ENCODE results near the gene NUDT17. TPM values are rescaled to one million over a fixed set of nuclear protein-coding genes. Genes with fewer than 3 reads are reported as not detected.

NUDT17 gene
- polyA plus RNA-seq, 1 donor from 2014 or later: 5.4 TPM

GRCh38 chr1:145889722-145890121, 44.3 kb downstream of the NUDT17 start:
- Histone ChIP-seq H3K27ac (ENCODE audit: low read length) (no peak overlapping the region), H3K36me3 (ENCODE audit: insufficient read depth, low read length) (no peaks in the 10 kb centered on the region), H3K27me3 (ENCODE audit: insufficient read depth, low read depth, low read length) (peaks cover 11% of the 10 kb centered on the region), H3K4me2 (ENCODE audit: low read length) (no peak overlapping the region), H4K20me1 (ENCODE audit: insufficient read depth) (no peaks in the 10 kb centered on the region), H2AFZ (ENCODE audit: low read depth, low read length) (no peak overlapping the region), H3K9ac (ENCODE audit: low read length) (no peak overlapping the region), H3K9me3 (ENCODE audit: low read length) (no peaks in the 10 kb centered on the region), H3K9me2 (ENCODE audit: insufficient read depth, low read length) (no peaks in the 10 kb centered on the region), H3K79me2 (replicated peaks; ENCODE audit: insufficient read depth, low read length) (no peaks in the 10 kb centered on the region), H3K4me3 (ENCODE audit: low read length) (no peak overlapping the region), H3F3A (ENCODE audit: insufficient read depth, low read length, poor library complexity, severe bottlenecking) (no peaks in the 10 kb centered on the region)
- TF ChIP-seq, protein P1, sequence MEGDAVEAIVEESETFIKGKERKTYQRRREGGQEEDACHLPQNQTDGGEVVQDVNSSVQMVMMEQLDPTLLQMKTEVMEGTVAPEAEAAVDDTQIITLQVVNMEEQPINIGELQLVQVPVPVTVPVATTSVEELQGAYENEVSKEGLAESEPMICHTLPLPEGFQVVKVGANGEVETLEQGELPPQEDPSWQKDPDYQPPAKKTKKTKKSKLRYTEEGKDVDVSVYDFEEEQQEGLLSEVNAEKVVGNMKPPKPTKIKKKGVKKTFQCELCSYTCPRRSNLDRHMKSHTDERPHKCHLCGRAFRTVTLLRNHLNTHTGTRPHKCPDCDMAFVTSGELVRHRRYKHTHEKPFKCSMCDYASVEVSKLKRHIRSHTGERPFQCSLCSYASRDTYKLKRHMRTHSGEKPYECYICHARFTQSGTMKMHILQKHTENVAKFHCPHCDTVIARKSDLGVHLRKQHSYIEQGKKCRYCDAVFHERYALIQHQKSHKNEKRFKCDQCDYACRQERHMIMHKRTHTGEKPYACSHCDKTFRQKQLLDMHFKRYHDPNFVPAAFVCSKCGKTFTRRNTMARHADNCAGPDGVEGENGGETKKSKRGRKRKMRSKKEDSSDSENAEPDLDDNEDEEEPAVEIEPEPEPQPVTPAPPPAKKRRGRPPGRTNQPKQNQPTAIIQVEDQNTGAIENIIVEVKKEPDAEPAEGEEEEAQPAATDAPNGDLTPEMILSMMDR (IDR thresholded peaks at IDR 0.05; ENCODE audit: poor library complexity, severe bottlenecking): no peak
- no peak for TF ChIP-seq RAD21 (conservative IDR thresholded peaks at IDR 0.05)
- no peak for TF ChIP-seq POLR2AphosphoS5 (IDR thresholded peaks at IDR 0.05)
- TF ChIP-seq SMC3 (conservative IDR thresholded peaks at IDR 0.05; ENCODE audit: poor library complexity): no peak
- TF ChIP-seq EP300 (conservative IDR thresholded peaks at IDR 0.05; ENCODE audit: poor library complexity, severe bottlenecking): no peak
- TF ChIP-seq MXI1 (conservative IDR thresholded peaks at IDR 0.05; ENCODE audit: poor library complexity, severe bottlenecking): no peak
- TF ChIP-seq, protein P2, sequence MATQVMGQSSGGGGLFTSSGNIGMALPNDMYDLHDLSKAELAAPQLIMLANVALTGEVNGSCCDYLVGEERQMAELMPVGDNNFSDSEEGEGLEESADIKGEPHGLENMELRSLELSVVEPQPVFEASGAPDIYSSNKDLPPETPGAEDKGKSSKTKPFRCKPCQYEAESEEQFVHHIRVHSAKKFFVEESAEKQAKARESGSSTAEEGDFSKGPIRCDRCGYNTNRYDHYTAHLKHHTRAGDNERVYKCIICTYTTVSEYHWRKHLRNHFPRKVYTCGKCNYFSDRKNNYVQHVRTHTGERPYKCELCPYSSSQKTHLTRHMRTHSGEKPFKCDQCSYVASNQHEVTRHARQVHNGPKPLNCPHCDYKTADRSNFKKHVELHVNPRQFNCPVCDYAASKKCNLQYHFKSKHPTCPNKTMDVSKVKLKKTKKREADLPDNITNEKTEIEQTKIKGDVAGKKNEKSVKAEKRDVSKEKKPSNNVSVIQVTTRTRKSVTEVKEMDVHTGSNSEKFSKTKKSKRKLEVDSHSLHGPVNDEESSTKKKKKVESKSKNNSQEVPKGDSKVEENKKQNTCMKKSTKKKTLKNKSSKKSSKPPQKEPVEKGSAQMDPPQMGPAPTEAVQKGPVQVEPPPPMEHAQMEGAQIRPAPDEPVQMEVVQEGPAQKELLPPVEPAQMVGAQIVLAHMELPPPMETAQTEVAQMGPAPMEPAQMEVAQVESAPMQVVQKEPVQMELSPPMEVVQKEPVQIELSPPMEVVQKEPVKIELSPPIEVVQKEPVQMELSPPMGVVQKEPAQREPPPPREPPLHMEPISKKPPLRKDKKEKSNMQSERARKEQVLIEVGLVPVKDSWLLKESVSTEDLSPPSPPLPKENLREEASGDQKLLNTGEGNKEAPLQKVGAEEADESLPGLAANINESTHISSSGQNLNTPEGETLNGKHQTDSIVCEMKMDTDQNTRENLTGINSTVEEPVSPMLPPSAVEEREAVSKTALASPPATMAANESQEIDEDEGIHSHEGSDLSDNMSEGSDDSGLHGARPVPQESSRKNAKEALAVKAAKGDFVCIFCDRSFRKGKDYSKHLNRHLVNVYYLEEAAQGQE (IDR thresholded peaks at IDR 0.05; ENCODE audit: borderline replicate concordance): no peak
- TF ChIP-seq TAF1 (IDR thresholded peaks at IDR 0.05; ENCODE audit: low read depth): no peak
- TF ChIP-seq EZH2 (IDR thresholded peaks at IDR 0.05; ENCODE audit: borderline replicate concordance, insufficient read depth, low read length, poor library complexity, severe bottlenecking): no peak

GRCh38 chr1:145891143-145891542, 45.7 kb downstream of the NUDT17 start:
- TF ChIP-seq TAF1 (IDR thresholded peaks at IDR 0.05; ENCODE audit: low read depth) (no peak), EZH2 (IDR thresholded peaks at IDR 0.05; ENCODE audit: borderline replicate concordance, insufficient read depth, low read length, poor library complexity, severe bottlenecking) (no peak), SMC3 (conservative IDR thresholded peaks at IDR 0.05; ENCODE audit: poor library complexity) (no peak), POLR2AphosphoS5 (IDR thresholded peaks at IDR 0.05) (no peak), EP300 (conservative IDR thresholded peaks at IDR 0.05; ENCODE audit: poor library complexity, severe bottlenecking) (no peak)
- H3K4me2 ChIP-seq (ENCODE audit: low read length): no peak overlapping the region
- no peak overlapping the region for H2AFZ ChIP-seq (ENCODE audit: low read depth, low read length)
- H3K36me3 ChIP-seq (ENCODE audit: insufficient read depth, low read length): no peaks in the 10 kb centered on the region
- H3F3A ChIP-seq (ENCODE audit: insufficient read depth, low read length, poor library complexity, severe bottlenecking): no peaks in the 10 kb centered on the region
- no peak overlapping the region for H3K9ac ChIP-seq (ENCODE audit: low read length)
- no peaks in the 10 kb centered on the region for H3K9me3 ChIP-seq (ENCODE audit: low read length)
- H3K27me3 ChIP-seq (ENCODE audit: insufficient read depth, low read depth, low read length): no peaks in the 10 kb centered on the region
- H3K4me3 ChIP-seq (ENCODE audit: low read length): no peak overlapping the region
- H3K9me2 ChIP-seq (ENCODE audit: insufficient read depth, low read length): no peaks in the 10 kb centered on the region
- H4K20me1 ChIP-seq (ENCODE audit: insufficient read depth): no peaks in the 10 kb centered on the region
- H3K79me2 ChIP-seq (replicated peaks; ENCODE audit: insufficient read depth, low read length): no peaks in the 10 kb centered on the region
- H3K27ac ChIP-seq (ENCODE audit: low read length): no peak overlapping the region

Measured in neural cell (in vitro differentiated cells).